Muscle layer of duodenum (tissue), 2 donors: Measurements from ENCODE around the gene PCDH15.

Experiments used
- H3K27ac ChIP-seq: one replicate; pipeline ENCODE4 v1.7.0; 2013; ENCODE audit warnings: mild to moderate bottlenecking, low read length
- H3K27me3 ChIP-seq: one replicate; pipeline ENCODE4 v1.7.0; 2013; ENCODE audit warnings: low read depth, mild to moderate bottlenecking, control low read depth, low read length
- H3K36me3 ChIP-seq, 2 donors: one replicate each; pipeline ENCODE4 v1.7.0; 2013; ENCODE audit warnings: low read length in 2 of 2, control low read depth in 1 of 2, mild to moderate bottlenecking in 1 of 2; ENCODE audit not compliant: insufficient read depth in 2 of 2, control insufficient read depth in 1 of 2
- H3K4me1 ChIP-seq, 2 donors: one replicate each; pipeline ENCODE4 v1.7.0; 2013; ENCODE audit warnings: low read length in 2 of 2, mild to moderate bottlenecking in 2 of 2, control low read depth in 1 of 2, moderate library complexity in 1 of 2; ENCODE audit not compliant: insufficient read depth in 2 of 2, control insufficient read depth in 1 of 2
- H3K4me3 ChIP-seq, 2 donors: one replicate each; pipeline ENCODE4 v1.7.0; 2013; ENCODE audit warnings: low read length in 2 of 2, low read depth in 1 of 2, mild to moderate bottlenecking in 1 of 2
- H3K9me3 ChIP-seq, 2 donors: one replicate each; pipeline ENCODE4 v1.7.0; 2013; ENCODE audit warnings: low read length in 2 of 2, control low read depth in 1 of 2, mild to moderate bottlenecking in 1 of 2; ENCODE audit not compliant: control insufficient read depth in 1 of 2
- donor health status: healthy.

The PCDH15 gene

GRCh38 chr10:54776622-54777021 is 24.4 kb downstream of the PCDH15 start:
- Histone ChIP-seq H3K9me3 (no peaks in the 10 kb centered on the region), H3K4me1 (no peaks in the 10 kb centered on the region), H3K4me3 (no peak overlapping the region), H3K27ac (no peak overlapping the region), H3K36me3 (no peaks in the 10 kb centered on the region), H3K27me3 (no peaks in the 10 kb centered on the region)

- no peak overlapping the region for H3K4me3 ChIP-seq
These were observed 28.4 kb downstream of the PCDH15 start for GRCh38 chr10:54772468-54773122.

GRCh38 chr10:54769051-54769450 is 32.0 kb downstream of the PCDH15 start:
- Histone ChIP-seq H3K4me3 (no peak overlapping the region), H3K36me3 (no peaks in the 10 kb centered on the region), H3K27me3 (no peaks in the 10 kb centered on the region), H3K9me3 (no peaks in the 10 kb centered on the region), H3K27ac (no peak overlapping the region), H3K4me1 (no peaks in the 10 kb centered on the region)

More at GRCh38 chr10:54772468-54773122, 28.4 kb downstream of the PCDH15 start:
- H3K27ac ChIP-seq, result no peak overlapping the region
- H3K36me3 ChIP-seq, result no peaks in the 10 kb centered on the region
- no peaks in the 10 kb centered on the region for H3K27me3 ChIP-seq
- H3K4me1 ChIP-seq, result no peaks in the 10 kb centered on the region
- no peaks in the 10 kb centered on the region for H3K9me3 ChIP-seq

GRCh38 chr10:54758791-54759190 is 42.2 kb downstream of the PCDH15 start:
- Histone ChIP-seq H3K36me3 (no peaks in the 10 kb centered on the region), H3K9me3 (no peaks in the 10 kb centered on the region), H3K4me3 (no peak overlapping the region), H3K4me1 (no peaks in the 10 kb centered on the region), H3K27me3 (no peaks in the 10 kb centered on the region), H3K27ac (no peak overlapping the region)

GRCh38 chr10:54749623-54750022 is 51.4 kb downstream of the PCDH15 start:
- Histone ChIP-seq H3K36me3 (no peaks in the 10 kb centered on the region), H3K4me1 (no peaks in the 10 kb centered on the region), H3K4me3 (no peak overlapping the region), H3K27ac (no peak overlapping the region), H3K27me3 (no peaks in the 10 kb centered on the region), H3K9me3 (no peaks in the 10 kb centered on the region)

GRCh38 chr10:54745436-54745835 is 55.6 kb downstream of the PCDH15 start:
- Histone ChIP-seq H3K27ac (no peak overlapping the region), H3K4me3 (no peak overlapping the region), H3K36me3 (no peaks in the 10 kb centered on the region), H3K27me3 (no peaks in the 10 kb centered on the region), H3K9me3 (no peaks in the 10 kb centered on the region), H3K4me1 (no peaks in the 10 kb centered on the region)

GRCh38 chr10:54742416-54742815 is 58.6 kb downstream of the PCDH15 start:
- H3K27ac ChIP-seq, result no peak overlapping the region
- H3K36me3 ChIP-seq, result no peaks in the 10 kb centered on the region
- no peaks in the 10 kb centered on the region for H3K27me3 ChIP-seq
- H3K9me3 ChIP-seq, result no peaks in the 10 kb centered on the region
- H3K4me1 ChIP-seq, result no peaks in the 10 kb centered on the region
- no peak overlapping the region for H3K4me3 ChIP-seq

- H3K27me3 ChIP-seq, result no peaks in the 10 kb centered on the region
- H3K36me3 ChIP-seq, result no peaks in the 10 kb centered on the region
- no peaks in the 10 kb centered on the region for H3K9me3 ChIP-seq
- no peak overlapping the region for H3K27ac ChIP-seq
- H3K4me3 ChIP-seq, result no peak overlapping the region
- H3K4me1 ChIP-seq, result no peaks in the 10 kb centered on the region
These were observed 72.5 kb downstream of the PCDH15 start for GRCh38 chr10:54728511-54728910.

- H3K9me3 ChIP-seq, result peaks cover 0 to 3% of the 10 kb centered on the region in 2 donors
- no peaks in the 10 kb centered on the region for H3K27me3 ChIP-seq
- no peak overlapping the region for H3K27ac ChIP-seq
- no peaks in the 10 kb centered on the region for H3K4me1 ChIP-seq
- H3K4me3 ChIP-seq, result no peak overlapping the region
- H3K36me3 ChIP-seq, result no peaks in the 10 kb centered on the region
These were observed 79.0 kb downstream of the PCDH15 start for GRCh38 chr10:54722075-54722474.

- Histone ChIP-seq H3K36me3 (no peaks in the 10 kb centered on the region), H3K4me3 (no peak overlapping the region), H3K4me1 (no peaks in the 10 kb centered on the region), H3K9me3 (no peaks in the 10 kb centered on the region), H3K27me3 (no peaks in the 10 kb centered on the region), H3K27ac (no peak overlapping the region)
These were observed 90.1 kb downstream of the PCDH15 start for GRCh38 chr10:54710918-54711317.

- Histone ChIP-seq H3K27me3 (no peaks in the 10 kb centered on the region), H3K27ac (no peak overlapping the region), H3K4me1 (no peaks in the 10 kb centered on the region)
These were observed 92.4 kb downstream of the PCDH15 start for GRCh38 chr10:54708591-54708990.

GRCh38 chr10:54708021-54708420 is 93.0 kb downstream of the PCDH15 start:
- H3K4me3 ChIP-seq, result no peak overlapping the region
- H3K4me1 ChIP-seq, result no peaks in the 10 kb centered on the region
- H3K36me3 ChIP-seq, result no peaks in the 10 kb centered on the region
- no peaks in the 10 kb centered on the region for H3K27me3 ChIP-seq
- H3K27ac ChIP-seq, result no peak overlapping the region
- no peaks in the 10 kb centered on the region for H3K9me3 ChIP-seq

More at GRCh38 chr10:54708591-54708990, 92.4 kb downstream of the PCDH15 start:
- no peak overlapping the region for H3K4me3 ChIP-seq
- no peaks in the 10 kb centered on the region for H3K36me3 ChIP-seq
- no peaks in the 10 kb centered on the region for H3K9me3 ChIP-seq
